ENCODE measurements around the gene SERPINA9.
"Not testable (repeated sequence)": the region's sequence is repeated elsewhere in the genome, so short reads cannot be mapped to it uniquely, and the experiment has no call there.

SERPINA9 gene, protein sequence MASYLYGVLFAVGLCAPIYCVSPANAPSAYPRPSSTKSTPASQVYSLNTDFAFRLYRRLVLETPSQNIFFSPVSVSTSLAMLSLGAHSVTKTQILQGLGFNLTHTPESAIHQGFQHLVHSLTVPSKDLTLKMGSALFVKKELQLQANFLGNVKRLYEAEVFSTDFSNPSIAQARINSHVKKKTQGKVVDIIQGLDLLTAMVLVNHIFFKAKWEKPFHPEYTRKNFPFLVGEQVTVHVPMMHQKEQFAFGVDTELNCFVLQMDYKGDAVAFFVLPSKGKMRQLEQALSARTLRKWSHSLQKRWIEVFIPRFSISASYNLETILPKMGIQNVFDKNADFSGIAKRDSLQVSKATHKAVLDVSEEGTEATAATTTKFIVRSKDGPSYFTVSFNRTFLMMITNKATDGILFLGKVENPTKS

DNA sequence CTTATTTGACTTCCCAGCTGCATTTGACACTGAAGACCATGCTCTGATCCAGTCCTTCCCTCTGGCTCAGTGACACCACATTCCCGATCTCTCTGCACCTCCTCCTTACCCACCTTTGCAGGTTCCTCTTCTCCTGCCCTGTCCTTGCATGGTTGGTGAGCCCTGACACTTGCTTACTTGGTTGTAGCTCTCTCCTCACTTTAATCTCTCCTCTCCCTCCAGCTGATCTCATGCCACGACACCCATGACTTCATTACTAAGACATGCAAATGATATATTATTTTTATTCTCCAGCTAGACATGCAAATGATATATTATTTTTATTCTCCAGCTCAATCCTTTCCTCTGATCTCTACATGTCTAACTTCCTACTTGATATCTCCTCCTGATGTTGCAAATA lies at the start of gene SERPINA9:
Gene SERPINA9, minus strand, starts transcription at position 175 of the 400 bp plus-strand sequence. CDS start 6,357 bp downstream, outside the sequence.
- no peak for DNase-seq

DNA sequence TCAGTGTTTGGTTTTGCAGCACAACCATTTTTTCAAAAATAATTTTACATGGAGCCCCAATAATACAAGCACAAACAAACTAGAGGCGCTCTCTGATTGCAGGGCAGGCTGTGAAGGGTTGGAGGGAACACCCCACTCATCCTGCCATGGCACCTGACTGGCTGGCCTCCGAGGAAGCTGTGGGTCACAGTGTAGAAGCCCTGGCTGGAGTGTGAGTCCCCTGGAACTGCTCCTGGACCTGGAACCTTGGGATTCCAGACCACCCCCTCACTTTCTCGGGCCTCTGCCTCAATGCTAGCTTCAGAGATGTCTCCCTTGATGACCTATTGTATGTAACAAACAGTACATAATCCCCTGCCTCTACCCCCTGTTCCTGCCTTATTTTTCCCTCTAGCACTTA lies 48.1 kb upstream of the SERPINA9 start:
- no peak for DNase-seq

DNA sequence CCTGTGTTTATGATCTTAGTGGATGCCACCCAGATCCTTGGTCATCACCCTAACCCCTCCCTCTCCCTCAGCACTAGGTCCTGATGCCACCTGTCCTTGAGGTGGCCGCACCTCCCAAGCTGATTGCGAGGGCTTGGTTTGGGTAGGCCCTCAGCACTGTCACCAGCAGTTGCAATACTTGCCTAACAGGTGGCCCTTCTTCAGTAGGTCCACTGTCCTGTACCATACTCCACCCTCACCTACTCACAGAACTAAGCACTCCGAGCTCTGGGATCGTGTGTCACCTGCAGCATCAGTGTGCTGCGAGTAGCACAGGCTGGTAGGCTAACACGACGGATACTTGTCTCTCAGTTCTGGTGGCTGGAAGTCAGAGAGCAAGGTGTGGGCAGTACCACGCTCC lies 47.3 kb upstream of the SERPINA9 start:
- no peak for DNase-seq

DNA sequence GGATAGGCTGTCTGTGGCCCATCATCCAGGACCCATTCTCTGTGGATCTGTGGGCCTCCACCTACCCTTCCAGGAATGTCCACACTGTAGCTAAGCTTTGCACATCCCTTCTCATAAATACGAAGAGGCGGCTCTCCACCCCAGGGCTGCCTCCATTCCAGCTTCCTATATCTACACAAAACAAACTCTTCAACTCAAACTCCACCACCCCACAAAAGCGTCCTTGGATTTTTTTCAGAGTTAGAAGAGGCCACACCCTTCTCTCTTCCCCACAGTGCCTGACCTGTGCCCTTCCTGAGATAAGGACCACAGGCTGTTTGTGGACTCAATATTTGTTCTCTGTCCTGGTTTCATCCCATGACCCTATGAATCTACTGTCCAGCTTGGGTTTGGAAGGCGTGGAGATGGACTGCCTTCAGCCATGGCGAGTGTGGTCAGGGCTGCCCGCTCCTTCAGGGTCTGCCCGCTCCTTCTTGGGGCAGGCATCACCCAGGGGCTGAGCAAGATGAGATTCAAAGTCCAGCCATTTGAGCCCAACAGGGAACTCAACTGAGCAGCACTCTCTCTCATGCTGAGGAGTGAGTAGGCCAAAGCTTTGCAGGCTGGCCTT lies 46.2 kb upstream of the SERPINA9 start:
- DNase-seq: no peak

DNA sequence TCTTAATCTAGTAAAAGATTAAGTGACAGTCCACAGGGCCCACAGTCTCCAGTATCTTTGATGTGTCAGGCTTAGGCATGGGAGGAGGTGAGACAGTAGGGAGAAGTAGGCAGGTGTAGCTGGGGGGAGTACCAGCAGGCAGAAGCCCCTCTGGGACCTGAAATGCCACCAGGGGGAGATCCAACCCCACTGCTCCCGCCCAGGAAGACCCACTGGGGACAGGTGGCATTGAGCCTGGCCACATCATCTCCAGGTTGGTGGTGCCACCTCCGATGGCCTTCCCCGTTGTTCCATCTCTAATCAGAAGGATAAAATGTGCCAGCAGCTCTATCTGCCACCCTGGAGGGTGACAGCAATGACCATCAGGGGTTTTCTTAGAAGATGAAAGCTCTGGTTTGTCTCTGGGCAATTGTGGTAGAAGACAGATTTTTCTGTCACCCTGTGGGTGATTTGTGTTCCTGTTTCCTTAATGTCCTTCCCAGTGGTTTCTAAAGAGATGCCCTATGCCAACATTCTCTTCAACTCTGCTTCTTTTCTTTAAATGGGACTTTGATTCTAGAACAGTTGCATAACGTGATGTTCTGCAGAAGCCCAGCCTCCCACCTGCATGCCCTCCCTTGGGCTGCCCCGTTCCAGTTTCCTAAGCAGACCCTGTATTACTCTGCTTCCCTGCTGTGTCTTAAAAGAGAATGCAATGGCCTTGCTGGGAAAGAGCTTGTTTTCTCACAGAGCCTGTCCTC lies 45.5 kb upstream of the SERPINA9 start:
- no peak for DNase-seq

DNA sequence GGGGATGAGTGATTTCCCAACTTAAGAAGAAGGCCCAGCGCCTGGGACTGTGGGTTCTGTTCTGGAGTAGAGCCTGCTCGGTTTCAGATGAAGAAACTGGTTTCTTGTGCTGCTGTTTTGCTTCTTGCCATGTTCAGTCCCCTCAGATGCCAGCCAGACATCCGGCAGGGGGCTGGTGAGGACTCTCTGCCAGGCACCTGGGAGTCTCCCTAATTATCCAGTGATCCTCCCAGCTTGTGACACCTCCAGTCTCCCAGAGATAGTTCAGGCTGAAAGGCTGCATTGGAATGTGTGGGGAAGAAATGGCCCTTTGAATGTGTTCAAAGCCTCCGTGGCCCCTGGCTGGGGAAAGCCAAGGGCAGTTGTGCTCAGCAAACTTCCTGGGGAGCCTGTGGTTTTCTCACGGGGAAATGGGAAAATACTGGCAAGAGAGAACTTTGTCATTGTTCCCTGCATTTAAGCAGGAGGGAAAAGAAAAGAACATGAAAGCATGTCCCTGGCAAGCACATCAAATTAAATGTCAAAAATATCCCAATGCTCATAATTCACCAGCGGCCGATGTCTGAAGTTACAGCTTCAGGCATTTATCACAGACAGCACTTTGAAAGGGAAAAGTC lies 41.8 kb upstream of the SERPINA9 start:
- DNase-seq: no peak

DNA sequence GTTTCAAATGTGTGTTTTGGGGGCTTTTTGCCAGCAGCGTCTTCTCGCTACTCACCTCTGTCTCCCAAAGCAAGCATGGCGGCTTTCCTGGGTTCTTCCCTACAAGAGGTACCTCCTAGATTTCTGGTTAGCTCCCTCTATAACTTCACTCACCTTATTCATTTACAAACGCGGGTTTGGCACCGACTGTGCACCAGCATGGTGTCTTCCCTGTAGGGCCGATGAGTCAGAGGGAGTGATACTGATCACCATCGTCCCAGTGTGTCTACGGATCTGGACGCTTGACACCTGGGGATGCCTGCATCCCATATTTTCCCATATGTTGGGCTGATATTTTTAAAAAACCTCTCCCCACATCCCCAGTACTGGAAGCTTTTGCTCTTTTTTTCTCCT lies 41.2 kb upstream of the SERPINA9 start:
- DNase-seq: no peak

DNA sequence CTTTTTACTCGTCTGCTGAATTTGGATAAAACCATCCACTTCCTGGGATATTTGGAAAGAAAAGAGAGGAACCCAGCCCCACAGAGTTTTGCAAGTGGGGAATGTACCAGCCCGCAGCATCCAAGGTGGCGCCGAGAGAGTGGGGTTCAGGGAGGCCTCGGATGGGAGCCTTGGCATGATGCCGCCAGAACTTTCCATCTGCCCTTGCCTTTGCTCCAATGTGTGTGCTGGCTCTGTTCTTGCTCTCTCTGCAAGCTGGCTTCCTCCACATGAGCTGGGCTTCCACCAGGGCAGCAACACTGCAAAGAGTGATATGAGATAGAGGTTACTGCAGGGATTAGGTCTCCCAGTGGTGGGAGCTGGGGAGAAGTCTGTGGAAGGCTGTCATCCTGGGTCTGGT lies 39.9 kb upstream of the SERPINA9 start:
- no peak for DNase-seq

DNA sequence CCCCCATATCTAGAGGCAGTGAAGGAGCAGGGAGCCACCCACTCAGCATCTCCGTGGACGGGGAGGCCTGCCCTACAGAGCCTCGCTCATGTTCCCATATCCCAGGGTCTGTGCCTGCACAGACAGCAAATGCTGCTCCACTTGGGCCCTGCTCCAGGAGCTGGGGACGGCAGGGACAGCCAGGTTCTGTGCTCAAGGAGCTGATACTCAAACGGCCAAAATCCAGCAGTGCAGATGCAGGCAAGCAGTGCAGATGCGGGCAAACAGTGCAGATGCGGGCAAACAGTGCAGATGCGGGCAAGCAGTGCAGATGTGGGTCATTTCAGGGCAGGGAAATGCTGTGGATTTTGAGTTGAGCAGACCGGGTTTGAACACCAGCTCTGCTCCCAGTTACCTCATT lies 39.4 kb upstream of the SERPINA9 start:
- DNase-seq: no peak

DNA sequence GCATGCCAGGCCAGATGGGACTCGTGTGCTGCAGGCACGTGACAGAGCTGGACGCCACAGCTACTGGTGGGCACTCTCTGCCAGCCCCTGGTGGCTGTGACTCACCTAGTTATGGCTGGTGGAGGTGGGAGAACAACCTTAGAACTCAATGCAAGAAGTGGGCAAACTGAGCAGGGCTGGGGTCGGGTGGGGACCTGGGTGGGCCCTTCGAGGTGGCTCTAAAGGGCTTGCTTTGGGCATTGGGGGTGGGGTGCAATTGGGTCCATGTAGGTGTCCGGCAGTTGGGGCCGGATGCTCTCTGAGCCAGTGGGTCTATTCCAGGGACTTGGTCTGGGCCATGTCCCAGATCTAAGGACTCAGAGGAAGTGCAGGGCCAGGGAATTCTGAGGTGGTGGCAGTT lies 38.4 kb upstream of the SERPINA9 start:
- no peak for DNase-seq

DNA sequence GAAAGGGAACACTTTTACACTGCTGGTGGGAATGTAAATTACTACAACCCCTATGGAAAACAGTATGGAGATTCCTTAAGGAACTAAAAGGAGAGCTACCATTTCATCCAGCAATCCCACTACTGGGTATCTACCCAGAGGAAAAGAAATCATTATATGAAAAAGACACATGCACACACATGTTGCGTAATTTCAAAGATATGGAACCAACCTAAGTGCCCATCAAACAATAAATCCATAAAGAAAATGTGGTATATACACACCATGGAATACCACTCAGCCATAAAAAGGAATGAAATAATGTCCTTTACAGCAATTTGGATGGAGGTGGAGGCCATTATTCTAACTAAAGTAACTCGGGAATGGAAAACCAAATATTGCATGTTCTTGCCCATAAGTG lies 34.5 kb upstream of the SERPINA9 start:
- DNase-seq: not testable (repeated sequence)

DNA sequence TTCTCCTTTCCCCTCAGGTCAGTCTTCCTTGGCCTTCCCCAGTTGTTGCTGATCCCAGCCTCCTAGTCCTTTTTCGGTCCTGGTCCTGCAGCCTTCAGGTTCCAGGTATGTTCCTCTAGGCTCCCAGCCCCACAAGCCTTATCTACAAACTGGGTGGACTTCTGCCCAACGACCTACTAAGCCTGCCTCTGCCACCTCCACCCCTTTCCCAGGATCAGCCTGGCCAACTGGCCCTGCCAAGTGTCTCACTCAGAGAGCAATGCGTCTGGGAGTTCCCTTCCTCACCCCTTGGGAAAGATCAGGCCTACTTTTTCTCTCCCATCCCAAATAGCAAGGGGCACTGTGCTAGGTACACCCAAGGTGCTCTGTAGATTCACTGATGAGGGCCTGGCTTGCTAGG lies 33.4 kb upstream of the SERPINA9 start, which contains the start of gene SERPINA12:
Gene SERPINA12, minus strand, starts transcription at position 114 of the 400 bp plus-strand sequence. CDS start 11,072 bp downstream, outside the sequence.
- no peak for DNase-seq

DNA sequence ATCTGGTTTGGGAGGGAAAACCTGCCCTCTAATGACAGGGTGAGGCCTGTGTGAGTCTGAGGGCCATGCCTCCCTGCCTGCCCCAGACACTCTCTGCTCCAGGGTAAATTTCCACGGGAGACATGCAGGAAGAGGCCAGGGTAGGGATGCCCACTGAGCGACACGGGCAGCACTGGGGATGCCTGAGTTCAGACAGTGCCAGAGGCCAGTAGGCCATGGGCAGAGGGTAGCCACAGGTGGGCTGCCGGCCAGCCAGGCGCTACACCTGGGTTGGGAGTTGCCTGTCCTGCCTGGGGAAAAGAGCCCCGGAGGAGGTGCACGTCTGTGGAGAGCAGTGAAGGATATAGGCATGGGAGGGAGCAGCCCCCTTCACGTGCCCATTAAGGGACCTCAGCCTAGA lies 29.6 kb upstream of the SERPINA9 start:
- no peak for DNase-seq

DNA sequence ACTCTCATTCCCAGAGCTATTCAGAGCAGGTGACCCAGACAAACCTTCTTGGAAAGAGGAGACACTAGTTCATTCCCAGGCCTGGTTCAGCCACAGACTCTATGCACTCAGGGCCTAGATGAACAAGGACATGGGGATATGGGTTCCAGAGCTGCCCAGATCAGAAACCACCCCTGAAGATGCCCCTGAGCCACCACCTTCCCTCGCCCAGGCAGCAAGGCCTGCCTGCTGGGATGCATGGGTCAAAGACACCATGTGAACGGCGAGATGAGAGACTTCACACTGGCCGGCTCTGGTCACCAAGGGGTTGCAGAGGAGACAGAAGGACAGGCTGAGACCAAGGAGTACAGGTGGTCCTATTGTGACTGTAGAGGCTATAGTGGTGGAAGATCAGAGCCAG lies 29.2 kb upstream of the SERPINA9 start:
- no peak for DNase-seq

DNA sequence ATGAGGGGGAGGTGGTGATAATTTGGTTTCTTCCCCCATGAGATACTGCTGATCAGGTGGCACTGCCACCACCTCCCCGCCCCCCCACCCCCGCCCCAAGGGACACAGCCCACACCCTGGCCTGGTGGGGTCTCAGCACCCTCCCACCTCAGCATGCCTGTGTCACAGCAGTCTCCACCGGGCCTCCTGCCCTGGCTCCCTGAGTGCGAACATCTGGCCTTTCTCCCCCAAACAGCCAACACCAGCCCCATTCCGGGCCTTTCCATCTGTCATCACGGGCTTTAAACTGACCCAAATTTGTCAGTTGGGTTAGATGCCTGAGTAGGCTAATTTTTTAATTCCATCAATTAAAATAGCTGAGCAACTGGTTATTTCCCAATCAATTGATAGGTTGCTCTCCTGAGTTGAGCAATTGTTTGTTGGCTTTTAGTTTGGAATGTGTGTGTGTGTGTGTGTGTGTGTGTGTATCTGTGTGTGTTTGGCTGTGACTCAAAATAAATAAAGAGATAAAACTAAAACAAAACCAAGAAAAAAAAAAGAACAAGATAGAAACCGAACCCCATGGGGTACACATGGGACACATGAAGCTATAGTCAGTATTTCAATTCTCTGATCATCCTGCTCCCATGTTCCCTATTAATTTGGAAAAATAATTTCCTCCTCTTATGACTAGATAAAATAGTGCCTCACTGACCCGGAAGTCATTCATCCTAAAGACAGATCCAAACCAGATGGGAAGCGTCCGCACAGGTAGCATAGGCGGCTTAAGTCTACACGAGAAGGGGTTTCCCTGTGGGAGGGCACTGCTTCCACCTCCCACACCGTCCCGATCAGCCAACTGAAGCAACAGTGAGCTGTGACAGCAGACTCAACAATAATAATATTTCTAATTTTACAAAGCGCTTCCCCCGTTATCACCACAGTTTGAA lies 25.9 kb upstream of the SERPINA9 start:
- DNase-seq: no peak

DNA sequence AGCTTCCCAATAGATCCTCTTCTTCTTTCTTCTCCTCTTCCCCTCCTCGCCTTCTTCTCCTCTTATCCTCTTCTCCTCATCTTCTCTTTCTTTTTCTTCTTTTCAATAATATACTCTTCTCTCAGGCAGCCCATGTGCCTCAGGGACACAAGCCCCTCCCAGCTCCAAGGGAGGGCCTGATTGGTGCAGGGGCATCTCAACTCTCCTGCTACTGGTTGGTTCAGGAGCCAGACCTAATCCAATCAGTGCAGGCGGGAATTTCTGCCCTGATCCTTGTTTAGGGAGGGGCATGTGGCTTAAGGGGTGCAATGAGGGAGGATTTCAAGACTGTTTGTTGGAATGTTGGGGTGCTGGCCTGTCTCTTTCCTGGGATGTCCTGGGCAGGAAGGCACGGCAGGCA lies 24.3 kb upstream of the SERPINA9 start:
- DNase-seq: no peak

DNA sequence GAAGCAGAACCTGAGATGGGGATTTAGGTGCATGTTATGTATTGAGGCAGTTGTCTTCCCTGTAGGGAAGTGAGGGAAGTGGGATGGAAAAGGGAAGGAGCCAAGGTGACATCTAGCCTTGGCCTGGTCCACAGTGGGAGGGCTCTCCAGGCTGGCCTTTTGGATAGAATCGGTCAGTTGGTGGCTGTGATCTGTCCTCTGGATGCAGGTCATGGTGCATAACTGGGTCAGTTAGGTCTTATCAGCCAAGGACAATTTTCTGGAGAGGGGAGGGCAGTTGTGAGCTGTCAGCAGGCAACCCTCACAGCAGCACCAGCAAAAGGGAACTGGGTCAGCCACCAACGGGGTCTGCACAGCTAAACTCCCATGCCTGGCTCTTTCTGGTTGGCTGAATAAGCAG lies 23.7 kb upstream of the SERPINA9 start:
- DNase-seq: no peak

DNA sequence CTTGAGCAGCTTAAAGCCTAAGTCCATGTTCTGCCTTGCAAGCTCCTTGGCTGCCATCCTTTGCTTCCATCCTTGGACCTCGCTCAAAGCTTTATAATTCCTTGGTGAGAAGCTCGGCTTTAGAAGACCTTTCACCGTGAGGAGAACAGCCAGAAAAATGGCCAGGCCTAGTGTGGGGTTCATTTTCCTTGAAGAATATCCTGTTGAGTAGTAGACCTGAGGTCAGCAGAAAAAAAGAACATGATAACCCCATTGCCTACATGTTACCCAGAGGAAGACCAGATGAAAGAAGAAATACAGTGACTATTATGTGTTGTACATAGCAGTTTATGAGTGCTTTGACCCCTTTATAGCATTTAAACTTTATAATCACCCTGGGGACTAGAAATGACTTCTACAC lies 22.2 kb upstream of the SERPINA9 start:
- no peak for DNase-seq

DNA sequence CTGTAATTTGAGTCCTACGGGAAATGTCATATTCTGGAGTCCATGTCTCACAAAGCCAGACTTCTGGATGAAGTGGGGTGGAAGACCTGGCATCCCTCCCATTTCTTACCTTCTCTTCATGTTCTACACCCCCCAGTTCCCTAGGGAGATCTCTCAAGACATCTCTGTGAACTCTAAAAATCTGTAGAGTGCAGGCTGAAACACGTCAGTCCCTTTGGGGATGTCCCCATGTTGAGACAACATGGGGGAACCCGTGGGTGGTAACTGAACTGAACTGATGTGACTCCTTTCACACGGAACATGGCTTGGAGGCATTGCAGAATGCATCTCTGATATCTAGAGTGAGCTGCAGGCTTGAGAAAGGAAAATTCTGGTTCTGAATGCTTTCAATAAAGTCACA lies 18.1 kb upstream of the SERPINA9 start:
- DNase-seq: no peak

DNA sequence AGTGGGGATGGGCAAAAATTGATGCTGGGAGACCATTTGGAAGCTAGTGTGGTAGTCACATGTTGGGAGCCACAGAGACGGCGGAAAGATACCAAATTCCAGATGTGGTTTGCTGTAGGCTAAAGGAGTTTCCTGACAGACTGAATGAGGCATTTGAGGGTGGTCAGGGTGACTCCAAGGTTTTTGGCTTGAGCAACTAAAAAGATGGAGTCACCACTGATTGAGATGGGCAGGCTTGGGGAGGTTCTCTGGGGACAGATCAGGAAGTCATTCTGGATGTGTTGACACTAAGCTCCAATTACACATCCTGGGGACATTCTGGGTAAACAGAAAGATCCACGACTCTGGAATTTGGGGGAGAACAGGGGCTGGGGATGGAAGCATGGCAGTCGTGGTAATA lies 15.5 kb upstream of the SERPINA9 start:
- DNase-seq: no peak

DNA sequence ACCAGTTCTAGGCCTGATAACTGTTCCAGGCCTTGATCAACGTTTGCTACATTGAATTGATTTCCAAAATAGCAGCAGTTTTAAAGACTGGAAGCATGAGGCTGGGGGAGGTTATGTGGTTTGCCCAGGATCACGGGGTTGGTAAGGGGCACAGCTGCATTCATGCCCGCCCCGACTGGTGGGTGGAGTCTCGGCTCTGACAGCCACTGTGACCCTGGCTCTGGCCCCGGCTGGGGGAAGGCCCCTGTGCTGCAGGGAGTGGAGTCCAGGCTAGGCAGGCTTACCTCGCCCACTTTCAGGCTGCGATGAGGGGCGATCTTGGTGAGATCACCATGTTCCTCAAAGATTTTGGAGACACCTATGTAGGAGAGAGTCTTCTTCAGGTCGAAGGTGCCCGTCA lies 13.3 kb upstream of the SERPINA9 start:
- DNase-seq: no peak

DNA sequence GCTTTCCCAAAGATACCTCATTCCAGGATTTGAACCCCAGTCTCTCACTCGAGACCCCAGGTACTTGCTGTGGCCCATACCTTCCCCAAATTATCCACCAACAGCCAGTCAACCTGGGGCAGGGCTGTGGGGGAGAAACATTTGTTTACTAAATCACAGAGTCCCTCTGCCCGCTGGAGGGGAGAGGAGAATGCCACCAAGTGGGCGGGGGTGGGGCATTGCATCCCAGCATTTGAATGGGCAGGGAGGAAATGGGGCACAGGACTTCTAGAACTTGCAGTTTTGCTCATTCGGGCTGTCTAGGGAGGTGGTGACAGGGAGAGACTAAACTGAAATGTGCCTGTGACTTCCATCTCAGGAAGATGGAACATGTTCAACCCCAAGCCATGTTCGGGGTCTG lies 10.9 kb upstream of the SERPINA9 start:
- no peak for DNase-seq

All from stimulated activated naive CD4-positive, alpha-beta T cell treated with Interleukin-2 at 50 U/mL for 16 hours (primary cell).